ENCODE data around the gene C1orf50.
A peak's percentile ranks its signal among the peaks of the same experiment; 100 is the strongest.

The C1orf50 gene

DNA sequence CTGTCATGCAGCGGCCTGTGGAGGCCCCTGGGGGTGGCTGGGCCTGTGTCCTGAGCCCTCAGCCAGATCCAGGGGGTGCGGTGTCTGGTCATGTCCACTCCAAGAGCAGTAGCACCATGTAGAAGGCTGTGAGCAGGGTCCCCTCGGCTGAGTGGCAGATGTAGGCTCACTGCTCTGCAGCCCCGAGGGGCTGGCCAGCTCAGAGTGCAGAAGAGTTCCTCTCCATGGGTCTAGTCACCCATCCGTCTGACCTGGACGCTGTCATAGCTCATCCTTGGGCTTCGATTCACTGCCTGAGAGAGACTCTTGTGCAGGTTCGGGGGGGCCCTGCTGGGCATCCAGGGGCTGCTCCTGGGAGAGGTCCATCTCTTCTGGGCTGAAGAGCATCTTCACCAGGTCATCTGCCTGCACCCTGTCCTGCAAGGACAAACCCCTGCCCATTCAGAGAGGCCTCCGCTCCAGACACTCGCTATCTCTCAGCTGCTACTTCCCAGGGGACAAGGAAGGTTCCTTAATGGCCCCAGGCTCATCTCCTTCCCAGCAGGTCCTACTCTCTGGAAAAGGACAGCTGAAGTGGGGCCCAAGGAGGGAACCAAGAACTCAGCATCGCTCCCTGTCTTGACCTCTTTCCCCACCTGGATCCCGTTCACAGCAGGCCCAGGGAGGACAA lies 20.5 kb upstream of the C1orf50 start:
- Histone ChIP-seq H3K79me2 (no peaks in the 10 kb centered on the region), H2AFZ (no peak overlapping the region), H3K4me1 (no peaks in the 10 kb centered on the region), H3K4me3 (ENCODE audit: low read depth, low read length) (no peak overlapping the region), H3K27me3 (ENCODE audit: control insufficient read depth, insufficient read depth, low read length) (no peaks in the 10 kb centered on the region), H3K4me2 (ENCODE audit: low read length) (no peak overlapping the region), H3K9me3 (ENCODE audit: control insufficient read depth, low read length) (no peaks in the 10 kb centered on the region), H3K27ac (no peak overlapping the region), H3K36me3 (ENCODE audit: control insufficient read depth, insufficient read depth, low read length) (no peaks in the 10 kb centered on the region), H3K9ac (no peak overlapping the region)
- TF ChIP-seq, protein P1, sequence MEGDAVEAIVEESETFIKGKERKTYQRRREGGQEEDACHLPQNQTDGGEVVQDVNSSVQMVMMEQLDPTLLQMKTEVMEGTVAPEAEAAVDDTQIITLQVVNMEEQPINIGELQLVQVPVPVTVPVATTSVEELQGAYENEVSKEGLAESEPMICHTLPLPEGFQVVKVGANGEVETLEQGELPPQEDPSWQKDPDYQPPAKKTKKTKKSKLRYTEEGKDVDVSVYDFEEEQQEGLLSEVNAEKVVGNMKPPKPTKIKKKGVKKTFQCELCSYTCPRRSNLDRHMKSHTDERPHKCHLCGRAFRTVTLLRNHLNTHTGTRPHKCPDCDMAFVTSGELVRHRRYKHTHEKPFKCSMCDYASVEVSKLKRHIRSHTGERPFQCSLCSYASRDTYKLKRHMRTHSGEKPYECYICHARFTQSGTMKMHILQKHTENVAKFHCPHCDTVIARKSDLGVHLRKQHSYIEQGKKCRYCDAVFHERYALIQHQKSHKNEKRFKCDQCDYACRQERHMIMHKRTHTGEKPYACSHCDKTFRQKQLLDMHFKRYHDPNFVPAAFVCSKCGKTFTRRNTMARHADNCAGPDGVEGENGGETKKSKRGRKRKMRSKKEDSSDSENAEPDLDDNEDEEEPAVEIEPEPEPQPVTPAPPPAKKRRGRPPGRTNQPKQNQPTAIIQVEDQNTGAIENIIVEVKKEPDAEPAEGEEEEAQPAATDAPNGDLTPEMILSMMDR (IDR thresholded peaks at IDR 0.05): no peak

DNA sequence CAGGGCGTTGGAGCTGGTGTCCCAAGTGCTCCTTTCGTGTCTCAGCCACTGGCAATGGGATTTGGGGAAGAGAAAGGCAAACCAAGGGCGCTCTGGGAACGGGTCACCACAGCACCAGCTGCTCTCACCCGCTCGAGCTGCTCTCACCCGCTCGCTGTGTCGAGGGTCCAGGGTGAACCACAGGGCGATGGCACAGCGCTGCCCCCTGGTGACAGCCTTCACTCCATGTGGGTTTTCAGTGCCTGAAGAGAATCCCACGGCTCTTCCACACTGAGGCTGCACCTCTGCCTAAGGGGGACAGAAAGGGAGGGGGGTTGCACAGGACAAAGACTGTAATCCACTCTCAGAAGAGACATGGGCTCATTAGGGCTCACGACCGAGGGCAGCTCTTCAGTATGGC lies 19.9 kb upstream of the C1orf50 start:
- Histone ChIP-seq H3K4me1 (no peaks in the 10 kb centered on the region), H3K36me3 (ENCODE audit: control insufficient read depth, insufficient read depth, low read length) (no peaks in the 10 kb centered on the region), H3K9ac (no peak overlapping the region), H2AFZ (no peak overlapping the region), H3K27ac (no peak overlapping the region), H3K4me2 (ENCODE audit: low read length) (no peak overlapping the region), H3K79me2 (no peaks in the 10 kb centered on the region), H3K4me3 (ENCODE audit: low read depth, low read length) (no peak overlapping the region), H3K27me3 (ENCODE audit: control insufficient read depth, insufficient read depth, low read length) (no peaks in the 10 kb centered on the region), H3K9me3 (ENCODE audit: control insufficient read depth, low read length) (no peaks in the 10 kb centered on the region)
- TF ChIP-seq, protein P1 (IDR thresholded peaks at IDR 0.05): peak; percentile 50

DNA sequence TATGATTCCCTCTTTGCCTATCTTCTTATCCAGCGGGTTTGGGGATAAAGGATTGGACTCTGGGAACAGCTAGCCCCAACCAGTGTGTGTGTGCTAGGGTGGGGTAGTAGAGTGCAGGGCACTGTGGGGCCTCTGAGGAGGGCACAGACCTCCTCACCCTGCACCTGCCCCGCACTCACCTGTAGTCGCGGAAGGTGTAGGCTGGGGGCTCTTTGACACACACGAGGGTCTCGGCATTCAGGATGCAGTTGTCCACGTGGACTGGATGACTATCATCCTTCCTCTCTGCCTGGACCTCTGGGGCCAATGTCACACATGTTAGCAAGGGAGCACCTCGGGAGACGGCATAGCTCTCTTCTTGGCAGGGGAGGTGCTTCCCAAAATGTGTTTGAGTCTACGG lies 19.0 kb upstream of the C1orf50 start:
- Histone ChIP-seq H3K36me3 (ENCODE audit: control insufficient read depth, insufficient read depth, low read length) (no peaks in the 10 kb centered on the region), H2AFZ (no peak overlapping the region), H3K9me3 (ENCODE audit: control insufficient read depth, low read length) (no peaks in the 10 kb centered on the region), H3K4me2 (ENCODE audit: low read length) (no peak overlapping the region), H3K4me1 (no peaks in the 10 kb centered on the region), H3K4me3 (ENCODE audit: low read depth, low read length) (no peak overlapping the region), H3K27ac (no peak overlapping the region), H3K79me2 (no peaks in the 10 kb centered on the region), H3K9ac (no peak overlapping the region), H3K27me3 (ENCODE audit: control insufficient read depth, insufficient read depth, low read length) (no peaks in the 10 kb centered on the region)
- TF ChIP-seq, protein P1 (IDR thresholded peaks at IDR 0.05): no peak

DNA sequence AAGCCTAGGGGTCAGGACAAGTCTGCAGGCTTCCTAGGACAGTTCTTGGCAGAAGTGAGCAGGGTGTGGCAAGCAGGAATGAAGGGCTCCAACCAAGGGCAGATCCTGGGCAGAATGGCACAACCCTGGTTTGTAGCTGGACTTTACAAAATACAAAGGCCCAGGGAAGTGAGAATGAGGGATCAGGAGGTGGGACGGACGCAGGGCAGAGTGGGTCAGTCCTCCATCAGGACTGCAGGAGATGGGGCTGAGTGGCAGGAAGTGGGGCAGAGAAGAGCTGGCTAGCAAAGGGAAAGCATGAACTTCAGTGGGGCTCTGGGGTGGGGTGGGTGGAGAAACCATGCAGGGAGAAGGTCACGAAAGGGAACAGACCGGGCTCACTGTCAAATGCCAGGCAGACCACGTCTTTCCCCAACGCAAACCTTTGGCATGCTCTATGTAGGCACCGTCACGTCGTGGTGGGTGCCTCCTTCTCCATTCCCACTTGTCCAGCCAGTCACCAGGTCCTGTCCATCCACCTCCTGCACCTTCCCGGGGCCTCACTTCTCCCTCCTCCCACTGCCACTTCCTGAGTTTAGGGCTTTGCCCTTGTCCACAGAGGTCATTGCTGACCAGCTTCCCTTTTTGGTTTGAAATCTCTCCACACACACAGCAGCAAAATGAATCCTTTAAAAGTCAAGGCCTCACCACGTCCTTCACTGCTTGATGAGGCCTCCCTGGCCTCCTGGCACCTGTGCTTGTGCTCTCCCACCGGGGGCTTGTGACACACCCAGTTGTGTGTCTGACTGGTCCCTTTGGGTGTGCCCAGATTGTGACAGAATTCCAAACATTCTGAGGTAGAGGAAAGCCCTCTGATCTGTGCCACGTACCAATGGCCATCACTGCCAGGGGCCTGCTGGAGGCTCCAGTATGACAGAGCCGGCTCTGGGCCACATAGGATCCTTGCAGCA lies 18.3 kb upstream of the C1orf50 start:
- H3K9me3 ChIP-seq (ENCODE audit: control insufficient read depth, low read length): no peaks in the 10 kb centered on the region
- H2AFZ ChIP-seq: no peak overlapping the region
- no peak overlapping the region for H3K27ac ChIP-seq
- no peak overlapping the region for H3K9ac ChIP-seq
- H3K27me3 ChIP-seq (ENCODE audit: control insufficient read depth, insufficient read depth, low read length): no peaks in the 10 kb centered on the region
- TF ChIP-seq, protein P1 (IDR thresholded peaks at IDR 0.05): no peak
- H3K4me1 ChIP-seq: no peaks in the 10 kb centered on the region
- no peaks in the 10 kb centered on the region for H3K36me3 ChIP-seq (ENCODE audit: control insufficient read depth, insufficient read depth, low read length)
- H3K4me3 ChIP-seq (ENCODE audit: low read depth, low read length): no peak overlapping the region
- H3K4me2 ChIP-seq (ENCODE audit: low read length): no peak overlapping the region
- H3K79me2 ChIP-seq: no peaks in the 10 kb centered on the region

Measured in parathyroid adenoma (tissue), 2 donors.